ENCODE results near the gene ASIC4.
A peak's percentile ranks its signal among the peaks of the same experiment; 100 is the strongest.

Gene ASIC4

GRCh38 chr2:219537657-219538488 is 23.6 kb downstream of the ASIC4 start:
- peaks cover 23% of the 10 kb centered on the region for H3K4me1 ChIP-seq (ENCODE audit: insufficient read depth, low read length)
- H3K9ac ChIP-seq (ENCODE audit: low read depth, low read length), result peak overlapping the region; percentile 28; the same call in 1 of the 2 replicates
- H3K9me3 ChIP-seq (ENCODE audit: control insufficient read depth, insufficient read depth, low read length), result no peaks in the 10 kb centered on the region

GRCh38 chr2:219538504-219538951 is 24.2 kb downstream of the ASIC4 start:
- Histone ChIP-seq H3K4me1 (ENCODE audit: insufficient read depth, low read length) (peaks cover 23% of the 10 kb centered on the region), H3K9ac (ENCODE audit: low read depth, low read length) (no peak overlapping the region; the same call in 1 of the 2 replicates), H3K36me3 (ENCODE audit: insufficient read depth, low read length) (peaks cover 9% of the 10 kb centered on the region), H3K9me3 (ENCODE audit: control insufficient read depth, insufficient read depth, low read length) (no peaks in the 10 kb centered on the region)

More at GRCh38 chr2:219537657-219538488, 23.6 kb downstream of the ASIC4 start:
- H3K36me3 ChIP-seq (ENCODE audit: insufficient read depth, low read length), result peaks cover 9% of the 10 kb centered on the region

- no peak overlapping the region for H3K9ac ChIP-seq (ENCODE audit: low read depth, low read length)
- H3K9me3 ChIP-seq (ENCODE audit: control insufficient read depth, insufficient read depth, low read length), result no peaks in the 10 kb centered on the region
- H3K4me1 ChIP-seq (ENCODE audit: insufficient read depth, low read length), result peaks cover 23% of the 10 kb centered on the region
- peaks cover 9% of the 10 kb centered on the region for H3K36me3 ChIP-seq (ENCODE audit: insufficient read depth, low read length)
Measured at GRCh38 chr2:219538956-219539788, 24.9 kb downstream of the ASIC4 start.

GRCh38 chr2:219539926-219540678 is 25.8 kb downstream of the ASIC4 start:
- no peaks in the 10 kb centered on the region for H3K9me3 ChIP-seq (ENCODE audit: control insufficient read depth, insufficient read depth, low read length)
- H3K9ac ChIP-seq (ENCODE audit: low read depth, low read length), result no peak overlapping the region
- peaks cover 9% of the 10 kb centered on the region for H3K36me3 ChIP-seq (ENCODE audit: insufficient read depth, low read length)
- H3K4me1 ChIP-seq (ENCODE audit: insufficient read depth, low read length), result peaks cover 23% of the 10 kb centered on the region

- H3K9me3 ChIP-seq (ENCODE audit: control insufficient read depth, insufficient read depth, low read length), result no peaks in the 10 kb centered on the region
- H3K9ac ChIP-seq (ENCODE audit: low read depth, low read length), result no peak overlapping the region
- peaks cover 9% of the 10 kb centered on the region for H3K36me3 ChIP-seq (ENCODE audit: insufficient read depth, low read length)
- H3K4me1 ChIP-seq (ENCODE audit: insufficient read depth, low read length), result peaks cover 23% of the 10 kb centered on the region
Measured at GRCh38 chr2:219540784-219541504, 26.7 kb downstream of the ASIC4 start.

GRCh38 chr2:219541611-219542180 is 27.4 kb downstream of the ASIC4 start:
- peaks cover 9% of the 10 kb centered on the region for H3K36me3 ChIP-seq (ENCODE audit: insufficient read depth, low read length)
- H3K9ac ChIP-seq (ENCODE audit: low read depth, low read length), result peak overlapping the region; percentile 66; the same call in 1 of the 2 replicates
- H3K4me1 ChIP-seq (ENCODE audit: insufficient read depth, low read length), result peaks cover 23% of the 10 kb centered on the region
- H3K9me3 ChIP-seq (ENCODE audit: control insufficient read depth, insufficient read depth, low read length), result no peaks in the 10 kb centered on the region

- peak overlapping the region; percentile 66 for H3K9ac ChIP-seq (ENCODE audit: low read depth, low read length)
- H3K4me1 ChIP-seq (ENCODE audit: insufficient read depth, low read length), result peaks cover 12% of the 10 kb centered on the region; the same call in 1 of the 2 replicates
- peaks cover 9% of the 10 kb centered on the region for H3K36me3 ChIP-seq (ENCODE audit: insufficient read depth, low read length)
- H3K9me3 ChIP-seq (ENCODE audit: control insufficient read depth, insufficient read depth, low read length), result no peaks in the 10 kb centered on the region
Measured at GRCh38 chr2:219542931-219543595, 28.8 kb downstream of the ASIC4 start.

- H3K9me3 ChIP-seq (ENCODE audit: control insufficient read depth, insufficient read depth, low read length), result no peaks in the 10 kb centered on the region
- peaks cover 9% of the 10 kb centered on the region for H3K36me3 ChIP-seq (ENCODE audit: insufficient read depth, low read length)
- H3K4me1 ChIP-seq (ENCODE audit: insufficient read depth, low read length), result peaks cover 7% of the 10 kb centered on the region; the same call in 1 of the 2 replicates
- H3K9ac ChIP-seq (ENCODE audit: low read depth, low read length), result peak within 1 kb of the TSS; percentile 66
Measured at GRCh38 chr2:219543596-219544358, 29.5 kb downstream of the ASIC4 start, which contains the start of the genes CHPF and TMEM198. TSS of gene CHPF (minus strand) at chr2:219543809. CDS start at chr2:219543538, 271 bp downstream. TSS of gene TMEM198 (plus strand) at chr2:219544028. CDS start at chr2:219544728, 700 bp downstream.

- Histone ChIP-seq H3K9ac (ENCODE audit: low read depth, low read length) (peak overlapping the region; percentile 66; the same call in 1 of the 2 replicates), H3K4me1 (ENCODE audit: insufficient read depth, low read length) (peaks cover 4% of the 10 kb centered on the region; the same call in 1 of the 2 replicates), H3K9me3 (ENCODE audit: control insufficient read depth, insufficient read depth, low read length) (no peaks in the 10 kb centered on the region), H3K36me3 (ENCODE audit: insufficient read depth, low read length) (peaks cover 9% of the 10 kb centered on the region)
Measured at GRCh38 chr2:219544567-219544966, 30.3 kb downstream of the ASIC4 start.

GRCh38 chr2:219545295-219545942 is 31.1 kb downstream of the ASIC4 start:
- Histone ChIP-seq H3K36me3 (ENCODE audit: insufficient read depth, low read length) (peaks cover 9% of the 10 kb centered on the region), H3K9me3 (ENCODE audit: control insufficient read depth, insufficient read depth, low read length) (no peaks in the 10 kb centered on the region), H3K4me1 (ENCODE audit: insufficient read depth, low read length) (peaks cover 4% of the 10 kb centered on the region; the same call in 1 of the 2 replicates), H3K9ac (ENCODE audit: low read depth, low read length) (no peak overlapping the region)

- peaks cover 4% of the 10 kb centered on the region for H3K36me3 ChIP-seq (ENCODE audit: insufficient read depth, low read length)
- no peak overlapping the region for H3K9ac ChIP-seq (ENCODE audit: low read depth, low read length)
- H3K9me3 ChIP-seq (ENCODE audit: control insufficient read depth, insufficient read depth, low read length), result no peaks in the 10 kb centered on the region
- H3K4me1 ChIP-seq (ENCODE audit: insufficient read depth, low read length), result peaks cover 4% of the 10 kb centered on the region; the same call in 1 of the 2 replicates
Measured at GRCh38 chr2:219545943-219546352, 31.7 kb downstream of the ASIC4 start.

- Histone ChIP-seq H3K9ac (ENCODE audit: low read depth, low read length) (no peak overlapping the region), H3K36me3 (ENCODE audit: insufficient read depth, low read length) (no peaks in the 10 kb centered on the region), H3K4me1 (ENCODE audit: insufficient read depth, low read length) (no peaks in the 10 kb centered on the region), H3K9me3 (ENCODE audit: control insufficient read depth, insufficient read depth, low read length) (no peaks in the 10 kb centered on the region)
Measured at GRCh38 chr2:219547621-219548020, 33.3 kb downstream of the ASIC4 start.
